Fibroblast of skin of back (primary cell): ENCODE measurements around the gene ZMYM2.

Source experiments
- DNase-seq: peaks from one replicate; pipeline ENCODE4 v3.0.0-alpha.2; 2013

ZMYM2 gene

DNA sequence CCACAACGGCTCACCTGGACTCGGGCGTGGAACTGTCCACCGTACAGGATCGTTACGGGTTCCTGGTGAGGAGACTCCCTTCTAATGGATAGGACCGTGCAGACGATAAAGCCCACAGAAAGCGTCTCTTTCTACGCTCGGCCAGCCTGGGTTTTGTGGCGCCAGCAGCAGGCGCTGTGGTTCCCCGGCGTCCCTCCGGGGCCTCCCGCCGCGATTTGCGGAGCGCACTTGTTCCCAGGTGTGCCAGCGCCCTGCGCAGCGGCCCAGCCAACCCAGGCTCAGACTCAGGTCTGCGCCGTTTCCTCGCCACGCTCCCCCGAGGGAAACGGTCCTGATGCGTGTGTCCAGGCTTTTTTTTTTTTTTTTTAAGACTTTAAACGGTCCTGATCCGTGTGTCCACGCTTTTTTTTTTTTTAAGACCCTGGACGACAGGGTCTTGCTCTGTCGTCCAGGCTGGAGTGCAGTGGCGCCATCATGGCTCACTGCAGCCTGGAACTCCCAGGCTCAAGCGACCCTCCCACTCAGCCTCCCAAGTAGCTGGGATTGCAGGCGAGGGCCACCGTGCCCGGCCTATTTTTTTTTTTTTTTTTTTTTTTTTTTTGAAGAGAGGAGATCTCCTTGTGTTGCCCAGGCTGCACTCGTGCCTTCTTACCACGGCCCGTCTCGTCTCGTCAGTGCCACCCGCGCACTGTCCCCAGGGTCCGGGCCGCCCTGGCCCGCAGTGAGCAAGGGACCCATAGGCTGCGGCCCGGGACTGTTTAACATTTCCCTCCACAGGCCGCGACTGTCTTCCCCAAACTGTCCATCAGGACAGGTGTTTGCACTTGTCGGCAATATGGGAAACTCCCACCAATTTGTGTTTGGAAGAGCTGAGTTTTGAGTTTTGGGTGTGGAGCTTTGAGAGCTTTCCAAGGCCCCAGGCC lies 178.5 kb downstream of the ZMYM2 start:
- no peak for DNase-seq

DNA sequence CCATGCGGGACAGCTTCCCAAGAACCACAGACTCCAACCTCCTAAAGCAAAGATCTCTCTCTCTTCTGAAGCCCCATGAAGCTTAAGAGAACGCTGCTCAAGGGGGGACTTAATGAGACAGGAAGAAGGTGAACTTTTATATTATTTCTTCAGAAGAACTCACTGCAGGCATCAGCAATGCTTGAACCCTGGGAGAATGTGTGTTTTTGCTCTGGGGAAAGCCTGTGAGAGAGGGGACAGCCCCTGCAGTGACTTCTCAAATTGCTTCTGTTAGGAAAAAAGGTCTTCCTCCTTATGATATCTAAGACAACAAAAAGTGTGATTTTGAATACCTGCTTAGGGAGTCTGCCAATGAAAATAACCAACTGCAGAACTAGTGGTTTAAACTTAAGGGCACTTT lies 179.3 kb downstream of the ZMYM2 start:
- no peak for DNase-seq

DNA sequence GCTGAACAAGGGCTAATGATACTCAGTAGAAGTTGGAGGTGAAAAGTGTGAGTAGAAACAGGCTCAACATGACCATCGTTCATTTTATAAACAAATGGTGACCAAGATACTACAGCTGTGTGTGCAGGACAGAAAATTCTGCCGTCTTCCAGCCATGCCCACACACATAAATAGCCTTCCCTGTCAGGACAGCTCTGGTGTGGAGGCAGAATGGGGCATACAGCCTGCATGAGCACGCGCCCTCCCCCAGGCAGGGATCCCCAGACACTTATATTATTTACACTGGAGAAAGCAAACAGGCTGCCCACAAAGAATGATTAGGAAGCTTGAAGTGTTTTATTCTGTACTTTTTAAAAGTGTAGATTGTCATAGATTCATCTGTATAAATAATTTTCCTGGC lies 182.0 kb downstream of the ZMYM2 start:
- no peak for DNase-seq
